GM10248 (cell line): ENCODE data around the gene TM6SF1.

Source experiments
- CTCF ChIA-PET: fragments of 300-600 bp; sonication (Branson Sonifier 250); formaldehyde crosslinking; extraction: SDS; loops from one replicate; lab custom pipeline; 2021; ENCODE audit warnings: antibody characterized with exemption; lab: Yijun Ruan, JAX
- POLR2A ChIA-PET: fragments of 350-650 bp; sonication (Branson Sonifier 250); formaldehyde crosslinking; extraction: SDS; loops from one replicate; lab custom pipeline; 2020; ENCODE audit warnings: antibody characterized with exemption; lab: Yijun Ruan, JAX
- DNase-seq: peaks from one replicate; pipeline ENCODE4 v3.0.0; 2012; ENCODE audit errors: extremely low spot score
- CTCF ChIP-seq: IDR thresholded peaks from 2 replicates; pipeline ENCODE4 v1.5.1; 2012; ENCODE audit warnings: mild to moderate bottlenecking, low read depth; ENCODE audit errors: extremely low read depth, missing control alignments, control extremely low read depth

The TM6SF1 gene

GRCh38 chr15:83100097-83100646 is 7.3 kb upstream of the TM6SF1 start:
- ChIA-PET POLR2A (no interaction called here), CTCF (no interaction called here)
- no peak for DNase-seq
- no peak for TF ChIP-seq CTCF

- no peak for TF ChIP-seq CTCF
- no peak for DNase-seq
- ChIA-PET CTCF (interaction anchor here (1.2 kb wide), 1 partner anchor 11 kb away, joined by 4 read pairs; no protein-coding TSS in a partner anchor), POLR2A (no interaction called here)
Measured at GRCh38 chr15:83102346-83102745, 5.1 kb upstream of the TM6SF1 start.

- no peak for TF ChIP-seq CTCF
- CTCF ChIA-PET: no interaction called here
- DNase-seq: no peak
- POLR2A ChIA-PET: no interaction called here
Measured at GRCh38 chr15:83104141-83104540, 3.3 kb upstream of the TM6SF1 start.

GRCh38 chr15:83105440-83105839 is 2.0 kb upstream of the TM6SF1 start:
- no peak for TF ChIP-seq CTCF
- ChIA-PET POLR2A (no interaction called here), CTCF (interaction anchor here (2.2 kb wide), 1 partner anchor 10 kb away, joined by 6 read pairs; no protein-coding TSS in a partner anchor)
- no peak for DNase-seq

- TF ChIP-seq CTCF: no peak
- ChIA-PET POLR2A (no interaction called here), CTCF (interaction anchor here (1.5 kb wide), 1 partner anchor 13 kb away, joined by 3 read pairs; no protein-coding TSS in a partner anchor)
- DNase-seq: no peak
Measured at GRCh38 chr15:83107841-83108181, 366 bp downstream of the TM6SF1 start.

GRCh38 chr15:83108266-83109219 is 1.1 kb downstream of the TM6SF1 start:
- CTCF ChIA-PET: interaction anchor here (1.2 to 1.5 kb wide), 2 partner anchors 12 to 14 kb away, joined by 3 to 4 read pairs; no protein-coding TSS in a partner anchor
- DNase-seq: peak; percentile 53
- TF ChIP-seq CTCF: no peak
- POLR2A ChIA-PET: no interaction called here
